Measurements from ENCODE around the gene RNU5D-1.
A peak's percentile ranks its signal among the peaks of the same experiment; 100 is the strongest.
"Not testable (repeated sequence)": the region's sequence is repeated elsewhere in the genome, so short reads cannot be mapped to it uniquely, and the experiment has no call there.

The RNU5D-1 gene

GRCh38 chr1:44730741-44731512, at the start of gene RNU5D-1:
Gene RNU5D-1, minus strand, starts transcription at chr1:44731170.
- ATAC-seq (replicated peaks) (peak; percentile 83 to 84), DNase-seq (peak; percentile 89)
- Mint-ChIP-seq H3K4me1 (peaks cover 24 to 31% of the 10 kb centered on the region in 2 donors), H3K9me3 (no peaks in the 10 kb centered on the region), H3K36me3 (peaks cover 0 to 3% of the 10 kb centered on the region in 2 donors), H3K27me3 (no peaks in the 10 kb centered on the region), H3K4me3 (peak within 1 kb of the TSS; percentile 52 to 58), H3K27ac (peak within 1 kb of the TSS; percentile 99)

- Mint-ChIP-seq H3K36me3 (peaks cover 62 to 70% of the 10 kb centered on the region in 2 donors), H3K4me3 (no peak overlapping the region), H3K27ac (peak overlapping the region; percentile 28), H3K9me3 (no peaks in the 10 kb centered on the region), H3K4me1 (peaks cover 40 to 74% of the 10 kb centered on the region in 2 donors), H3K27me3 (no peaks in the 10 kb centered on the region)
- ATAC-seq (replicated peaks) (no peak), DNase-seq (no peak)
These were observed 49.7 kb upstream of the RNU5D-1 start for GRCh38 chr1:44780583-44781121.

GRCh38 chr1:44778705-44779576, 48.0 kb upstream of the RNU5D-1 start:
- Mint-ChIP-seq H3K4me1 (peaks cover 37 to 66% of the 10 kb centered on the region in 2 donors), H3K36me3 (peaks cover 65 to 76% of the 10 kb centered on the region in 2 donors), H3K27me3 (no peaks in the 10 kb centered on the region), H3K9me3 (no peaks in the 10 kb centered on the region), H3K4me3 (peak overlapping the region; percentile 46 to 78), H3K27ac (peak overlapping the region; percentile 91)
- DNase-seq (no peak), ATAC-seq (replicated peaks) (no peak)

- DNase-seq: no peak
- H3K27ac Mint-ChIP-seq: peak overlapping the region; percentile 96
- no peaks in the 10 kb centered on the region for H3K27me3 Mint-ChIP-seq
- no peak for ATAC-seq (replicated peaks)
- peak overlapping the region; percentile 88 to 92 for H3K4me3 Mint-ChIP-seq
- H3K36me3 Mint-ChIP-seq: peaks cover 63 to 75% of the 10 kb centered on the region in 2 donors
- H3K4me1 Mint-ChIP-seq: peaks cover 33 to 58% of the 10 kb centered on the region in 2 donors
- no peaks in the 10 kb centered on the region for H3K9me3 Mint-ChIP-seq
These were observed 47.1 kb upstream of the RNU5D-1 start for GRCh38 chr1:44777969-44778635.

- ATAC-seq (replicated peaks) (no peak), DNase-seq (no peak)
- Mint-ChIP-seq H3K27me3 (no peaks in the 10 kb centered on the region), H3K27ac (peak overlapping the region; percentile 96), H3K36me3 (peaks cover 63 to 74% of the 10 kb centered on the region in 2 donors), H3K9me3 (no peaks in the 10 kb centered on the region), H3K4me3 (peak overlapping the region; percentile 88 to 92), H3K4me1 (peaks cover 32 to 52% of the 10 kb centered on the region in 2 donors)
These were observed 46.6 kb upstream of the RNU5D-1 start for GRCh38 chr1:44777547-44777946.

- peaks cover 57 to 68% of the 10 kb centered on the region in 2 donors for H3K36me3 Mint-ChIP-seq
- H3K27ac Mint-ChIP-seq: peak overlapping the region; percentile 96
- ATAC-seq (replicated peaks): no peak
- H3K9me3 Mint-ChIP-seq: no peaks in the 10 kb centered on the region
- peak overlapping the region; percentile 88 to 92 for H3K4me3 Mint-ChIP-seq
- H3K27me3 Mint-ChIP-seq: no peaks in the 10 kb centered on the region
- H3K4me1 Mint-ChIP-seq: peaks cover 32 to 44% of the 10 kb centered on the region in 2 donors
- DNase-seq: no peak
These were observed 45.7 kb upstream of the RNU5D-1 start for GRCh38 chr1:44776730-44777068.

GRCh38 chr1:44775930-44776729, 45.2 kb upstream of the RNU5D-1 start:
- peak overlapping the region; percentile 88 to 92 for H3K4me3 Mint-ChIP-seq
- H3K4me1 Mint-ChIP-seq: peaks cover 29 to 39% of the 10 kb centered on the region in 2 donors
- H3K36me3 Mint-ChIP-seq: peaks cover 51 to 62% of the 10 kb centered on the region in 2 donors
- no peaks in the 10 kb centered on the region for H3K27me3 Mint-ChIP-seq
- no peaks in the 10 kb centered on the region for H3K9me3 Mint-ChIP-seq
- H3K27ac Mint-ChIP-seq: peak overlapping the region; percentile 96
- peak; percentile 32 to 49 for ATAC-seq (replicated peaks)
- peak; percentile 34 for DNase-seq

GRCh38 chr1:44775078-44775929, 44.3 kb upstream of the RNU5D-1 start, which contains the start of gene RPS8:
Gene RPS8, plus strand, starts transcription at chr1:44775540. Its CDS starts 57 bp downstream, at chr1:44775597.
- Mint-ChIP-seq H3K27ac (peak within 1 kb of the TSS; percentile 96), H3K36me3 (peaks cover 45 to 54% of the 10 kb centered on the region in 2 donors), H3K27me3 (no peaks in the 10 kb centered on the region), H3K4me3 (peak within 1 kb of the TSS; percentile 88 to 92), H3K4me1 (peaks cover 25 to 39% of the 10 kb centered on the region in 2 donors), H3K9me3 (no peaks in the 10 kb centered on the region)
- ATAC-seq (replicated peaks) (peak; percentile 81 to 91), DNase-seq (peak; percentile 84)

- H3K4me3 Mint-ChIP-seq; ATAC-seq (replicated peaks); H3K27me3 Mint-ChIP-seq; DNase-seq; H3K36me3 Mint-ChIP-seq; H3K27ac Mint-ChIP-seq; H3K4me1 Mint-ChIP-seq; H3K9me3 Mint-ChIP-seq: not testable (repeated sequence)
These were observed 35.5 kb upstream of the RNU5D-1 start for GRCh38 chr1:44766421-44766820.

GRCh38 chr1:44760876-44761275, 29.9 kb upstream of the RNU5D-1 start:
- peaks cover 9 to 10% of the 10 kb centered on the region in 2 donors for H3K4me1 Mint-ChIP-seq
- peaks cover 6 to 19% of the 10 kb centered on the region in 2 donors for H3K36me3 Mint-ChIP-seq
- no peaks in the 10 kb centered on the region for H3K27me3 Mint-ChIP-seq
- no peak overlapping the region for H3K27ac Mint-ChIP-seq
- ATAC-seq (replicated peaks) (no peak), DNase-seq (no peak)
- no peak overlapping the region for H3K4me3 Mint-ChIP-seq
- no peaks in the 10 kb centered on the region for H3K9me3 Mint-ChIP-seq

GRCh38 chr1:44759077-44759476, 28.1 kb upstream of the RNU5D-1 start:
- H3K36me3 Mint-ChIP-seq: peaks cover 6 to 19% of the 10 kb centered on the region in 2 donors
- peaks cover 11 to 14% of the 10 kb centered on the region in 2 donors for H3K4me1 Mint-ChIP-seq

GRCh38 chr1:44757420-44757819, 26.4 kb upstream of the RNU5D-1 start:
- no peaks in the 10 kb centered on the region for H3K9me3 Mint-ChIP-seq
- H3K27ac Mint-ChIP-seq: peak overlapping the region; percentile 25
- no peaks in the 10 kb centered on the region for H3K27me3 Mint-ChIP-seq
- no peak for DNase-seq
- H3K36me3 Mint-ChIP-seq: peaks cover 3 to 13% of the 10 kb centered on the region in 2 donors
- H3K4me1 Mint-ChIP-seq: peaks cover 14 to 22% of the 10 kb centered on the region in 2 donors
- ATAC-seq (replicated peaks): peak in 1 of 2 donors; percentile 53
- H3K4me3 Mint-ChIP-seq: no peak overlapping the region

More at GRCh38 chr1:44759077-44759476, 28.1 kb upstream of the RNU5D-1 start:
- Mint-ChIP-seq H3K27ac (no peak overlapping the region), H3K27me3 (no peaks in the 10 kb centered on the region), H3K9me3 (no peaks in the 10 kb centered on the region), H3K4me3 (no peak overlapping the region)
- DNase-seq (no peak), ATAC-seq (replicated peaks) (no peak)
